Measurements from ENCODE around the gene LRRC8C.

GRCh38 chr1:89670711-89671110 is 37.8 kb downstream of the LRRC8C start:
- no peak for TF ChIP-seq CTCF (conservative IDR thresholded peaks at IDR 0.05; ENCODE audit: low read depth in 2 of 2)
- no peak for TF ChIP-seq REST (IDR thresholded peaks at IDR 0.05; ENCODE audit: unreplicated experiment)
- no peak for TF ChIP-seq ETS1 (IDR thresholded peaks at IDR 0.05)

Measured in GM23338 (cell line).